ENCODE measurements around the gene CRYBG2. TPM values are rescaled to one million over a fixed set of nuclear protein-coding genes. Genes with fewer than 3 reads are reported as not detected.
A peak's percentile ranks its signal among the peaks of the same experiment; 100 is the strongest.

CRYBG2 gene
- total RNA-seq, 2 donors from 2014 or later, result 3.9 to 4.8 TPM

DNA sequence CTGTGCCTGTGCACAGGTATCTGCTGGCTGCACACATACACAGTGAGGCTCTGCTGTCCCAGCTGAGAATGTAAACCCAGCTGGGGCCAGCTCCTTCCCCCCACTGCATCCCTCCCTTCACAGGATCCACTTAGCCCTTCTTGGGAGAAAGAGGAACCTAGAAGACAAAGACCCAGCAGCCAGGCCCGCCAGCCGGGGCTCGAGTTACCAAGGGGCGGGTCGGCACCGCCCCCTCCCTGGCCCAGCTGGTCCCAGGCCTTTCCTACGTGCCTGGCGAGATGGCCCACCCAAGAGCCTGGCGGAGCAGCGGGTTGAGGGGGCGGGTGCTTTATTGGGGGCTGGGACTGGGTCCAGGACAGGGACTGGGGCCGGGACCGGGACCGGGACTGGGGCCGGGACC lies 72.0 kb downstream of the CRYBG2 start:
- no peaks in the 10 kb centered on the region for H3K36me3 ChIP-seq
- intact Hi-C loops (cut with DNase I), result no loop called here
- no peaks in the 10 kb centered on the region for H3K27me3 ChIP-seq (replicated peaks; ENCODE audit: insufficient read depth)
- H3K4me3 ChIP-seq, result no peak overlapping the region
- no peak for DNase-seq (ENCODE audit: low spot score)
- H3K9me3 ChIP-seq, result no peaks in the 10 kb centered on the region
- H3K4me1 ChIP-seq (replicated peaks), result peaks cover 14% of the 10 kb centered on the region
- 14% methylated on average over 9 of the region's 15 CpGs for WGBS
- TF ChIP-seq POLR2AphosphoS5 (IDR thresholded peaks at IDR 0.05) (no peak), POLR2A (IDR thresholded peaks at IDR 0.05) (no peak)
- TF ChIP-seq, protein P1, sequence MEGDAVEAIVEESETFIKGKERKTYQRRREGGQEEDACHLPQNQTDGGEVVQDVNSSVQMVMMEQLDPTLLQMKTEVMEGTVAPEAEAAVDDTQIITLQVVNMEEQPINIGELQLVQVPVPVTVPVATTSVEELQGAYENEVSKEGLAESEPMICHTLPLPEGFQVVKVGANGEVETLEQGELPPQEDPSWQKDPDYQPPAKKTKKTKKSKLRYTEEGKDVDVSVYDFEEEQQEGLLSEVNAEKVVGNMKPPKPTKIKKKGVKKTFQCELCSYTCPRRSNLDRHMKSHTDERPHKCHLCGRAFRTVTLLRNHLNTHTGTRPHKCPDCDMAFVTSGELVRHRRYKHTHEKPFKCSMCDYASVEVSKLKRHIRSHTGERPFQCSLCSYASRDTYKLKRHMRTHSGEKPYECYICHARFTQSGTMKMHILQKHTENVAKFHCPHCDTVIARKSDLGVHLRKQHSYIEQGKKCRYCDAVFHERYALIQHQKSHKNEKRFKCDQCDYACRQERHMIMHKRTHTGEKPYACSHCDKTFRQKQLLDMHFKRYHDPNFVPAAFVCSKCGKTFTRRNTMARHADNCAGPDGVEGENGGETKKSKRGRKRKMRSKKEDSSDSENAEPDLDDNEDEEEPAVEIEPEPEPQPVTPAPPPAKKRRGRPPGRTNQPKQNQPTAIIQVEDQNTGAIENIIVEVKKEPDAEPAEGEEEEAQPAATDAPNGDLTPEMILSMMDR (IDR thresholded peaks at IDR 0.05), result no peak
- peak overlapping the region in 1 of 2 donors; percentile 10 for H3K27ac ChIP-seq

DNA sequence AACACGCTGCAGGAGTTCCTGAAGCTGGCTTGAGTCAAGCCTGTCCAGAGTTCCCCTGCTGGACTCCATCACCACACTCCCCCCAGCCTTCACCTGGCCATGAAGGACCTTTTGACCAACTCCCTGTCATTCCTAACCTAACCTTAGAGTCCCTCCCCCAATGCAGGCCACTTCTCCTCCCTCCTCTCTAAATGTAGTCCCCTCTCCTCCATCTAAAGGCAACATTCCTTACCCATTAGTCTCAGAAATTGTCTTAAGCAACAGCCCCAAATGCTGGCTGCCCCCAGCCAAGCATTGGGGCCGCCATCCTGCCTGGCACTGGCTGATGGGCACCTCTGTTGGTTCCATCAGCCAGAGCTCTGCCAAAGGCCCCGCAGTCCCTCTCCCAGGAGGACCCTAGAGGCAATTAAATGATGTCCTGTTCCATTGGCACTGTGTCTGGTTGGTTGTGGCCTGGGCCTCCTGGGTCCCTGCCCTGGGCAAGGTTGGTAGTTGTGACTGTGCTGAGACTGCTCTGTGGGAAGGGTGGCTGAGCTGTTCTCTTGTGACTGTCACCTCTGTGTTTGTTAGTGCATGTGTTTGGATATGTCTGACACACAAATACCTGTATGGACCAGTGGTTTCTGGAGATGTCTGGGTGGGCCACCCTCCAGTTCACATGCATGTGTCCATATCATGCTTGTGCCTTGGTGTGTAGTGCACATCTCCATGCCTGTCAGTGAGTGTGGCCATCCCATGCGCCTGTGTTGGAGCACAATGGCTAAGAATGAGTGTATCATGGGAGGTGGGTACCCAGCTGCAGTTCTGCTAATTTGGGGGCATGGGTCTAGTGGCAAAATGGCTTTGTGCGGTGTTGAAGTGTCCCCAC lies 72.6 kb downstream of the CRYBG2 start:
- H3K9me3 ChIP-seq, result no peaks in the 10 kb centered on the region
- peaks cover 20% of the 10 kb centered on the region for H3K4me1 ChIP-seq (replicated peaks)
- intact Hi-C loops (cut with DNase I), result no loop called here
- H3K4me3 ChIP-seq, result no peak overlapping the region
- no peak for DNase-seq (ENCODE audit: low spot score)
- 89% methylated on average over 5 of the region's 5 CpGs for WGBS
- TF ChIP-seq POLR2AphosphoS5 (IDR thresholded peaks at IDR 0.05), result no peak
- TF ChIP-seq, protein P1 (IDR thresholded peaks at IDR 0.05), result no peak
- no peak for TF ChIP-seq POLR2A (IDR thresholded peaks at IDR 0.05)
- H3K27me3 ChIP-seq (replicated peaks; ENCODE audit: insufficient read depth), result no peaks in the 10 kb centered on the region
- no peaks in the 10 kb centered on the region for H3K36me3 ChIP-seq
- H3K27ac ChIP-seq, result no peak overlapping the region

DNA sequence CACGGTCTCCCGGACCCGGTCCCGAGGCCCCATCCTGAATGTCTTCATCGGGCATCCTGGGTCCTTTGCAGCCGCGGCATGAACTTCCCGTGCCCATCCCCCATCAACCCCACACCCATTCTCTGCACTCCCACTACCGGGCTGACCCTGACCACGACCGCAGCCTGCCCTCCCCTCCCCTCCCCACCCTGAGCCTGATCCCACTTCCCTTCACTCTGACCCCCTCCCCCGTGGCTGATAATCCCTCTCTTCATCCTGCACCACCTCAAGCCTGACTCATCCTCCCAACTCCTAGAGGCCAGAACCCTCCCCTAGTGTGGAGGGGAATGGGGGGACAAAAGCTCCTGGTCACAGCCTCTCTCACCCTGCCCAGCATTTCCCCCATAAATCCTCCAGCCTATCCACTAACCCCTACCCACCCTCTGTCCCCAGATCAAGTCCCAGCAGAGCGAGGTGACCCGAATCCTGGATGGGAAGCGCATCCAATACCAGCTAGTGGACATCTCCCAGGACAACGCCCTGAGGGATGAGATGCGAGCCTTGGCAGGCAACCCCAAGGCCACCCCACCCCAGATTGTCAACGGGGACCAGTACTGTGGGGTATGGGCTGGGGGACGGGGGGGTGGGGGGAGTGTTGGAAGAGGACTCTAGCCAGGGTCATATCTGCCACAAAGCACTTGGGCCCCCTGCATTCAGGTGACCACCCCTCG lies 73.4 kb downstream of the CRYBG2 start:
- Histone ChIP-seq H3K36me3 (no peaks in the 10 kb centered on the region), H3K4me1 (replicated peaks) (peaks cover 23% of the 10 kb centered on the region), H3K9me3 (no peaks in the 10 kb centered on the region), H3K27me3 (replicated peaks; ENCODE audit: insufficient read depth) (no peaks in the 10 kb centered on the region), H3K27ac (peak overlapping the region; percentile 87 to 92), H3K4me3 (peak overlapping the region; percentile 77 to 91)
- WGBS, result 35% methylated on average over 19 of the region's 20 CpGs
- TF ChIP-seq POLR2A (IDR thresholded peaks at IDR 0.05) (no peak), POLR2AphosphoS5 (IDR thresholded peaks at IDR 0.05) (no peak)
- TF ChIP-seq, protein P1 (IDR thresholded peaks at IDR 0.05), result no peak
- DNase-seq (ENCODE audit: low spot score), result peak; percentile 24
- intact Hi-C loops (cut with DNase I), result no loop called here

DNA sequence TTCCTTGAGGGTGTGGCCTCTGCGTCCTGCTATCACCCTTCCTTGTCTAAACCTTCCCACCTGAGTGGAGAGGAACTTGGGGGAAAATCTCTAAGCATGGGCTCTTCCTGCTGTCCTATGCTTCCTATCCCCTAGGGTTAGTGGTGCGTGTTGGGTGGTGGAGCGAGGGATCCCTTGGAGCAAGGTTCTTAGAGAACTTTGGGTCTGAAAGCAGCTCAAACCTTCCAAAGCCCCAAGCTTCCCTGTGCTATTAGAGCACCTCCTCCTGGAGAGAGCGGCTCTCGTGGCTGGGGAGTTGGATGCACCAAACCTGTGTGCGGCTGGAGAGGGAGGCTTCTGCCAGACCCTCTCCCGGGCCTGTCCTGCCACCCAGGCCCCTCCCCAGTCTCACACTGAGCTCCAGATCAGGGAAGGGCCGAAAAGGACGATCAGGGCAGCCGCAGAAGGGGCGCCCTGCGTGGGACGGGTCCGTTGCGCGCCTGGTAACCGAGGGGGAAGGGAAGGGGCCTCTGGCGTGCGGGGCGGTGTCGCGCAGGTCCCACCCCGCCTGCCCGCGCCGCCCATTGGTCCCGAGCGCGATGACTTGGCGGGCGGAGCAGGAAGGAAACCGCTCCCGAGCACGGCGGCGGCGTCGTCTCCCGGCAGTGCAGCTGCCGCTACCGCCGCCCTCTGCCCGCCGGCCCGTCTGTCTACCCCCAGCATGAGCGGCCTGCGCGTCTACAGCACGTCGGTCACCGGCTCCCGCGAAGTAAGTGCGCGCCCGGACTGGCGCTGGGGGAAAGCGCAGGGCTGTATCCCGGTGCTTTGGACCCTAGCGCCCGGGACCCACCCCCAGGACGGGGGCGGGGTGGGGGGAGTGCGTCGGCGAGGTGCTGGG lies 74.2 kb downstream of the CRYBG2 start, which contains the start of gene SH3BGRL3:
Gene SH3BGRL3 (plus strand): TSS at position 631 of the 877 bp plus-strand sequence. CDS start 70 bp downstream, at position 701.
- Histone ChIP-seq H3K27ac (peak within 1 kb of the TSS; percentile 87 to 92), H3K4me1 (replicated peaks) (peaks cover 23% of the 10 kb centered on the region), H3K4me3 (peak within 1 kb of the TSS; percentile 77 to 91), H3K9me3 (no peaks in the 10 kb centered on the region), H3K36me3 (no peaks in the 10 kb centered on the region), H3K27me3 (replicated peaks; ENCODE audit: insufficient read depth) (no peaks in the 10 kb centered on the region)
- TF ChIP-seq, protein P1 (IDR thresholded peaks at IDR 0.05), result peak in 3 of 4 experiments; percentile 11 to 45 (median 36)
- peak; percentile 99 for TF ChIP-seq POLR2A (IDR thresholded peaks at IDR 0.05)
- TF ChIP-seq POLR2AphosphoS5 (IDR thresholded peaks at IDR 0.05), result peak; percentile 89
- 2% methylated on average over 56 of the region's 66 CpGs for WGBS
- DNase-seq (ENCODE audit: low spot score), result peak; percentile 87
- intact Hi-C loops (cut with DNase I), result loop anchor here (5.0 kb wide), 2 partner anchors 47 to 167 kb away; partner anchors contain the start of genes CEP85 and PDIK1L
